Measurements from ENCODE around the gene THEM4. TPM values are rescaled to one million over a fixed set of nuclear protein-coding genes. Genes with fewer than 3 reads are reported as not detected.
A peak's percentile ranks its signal among the peaks of the same experiment; 100 is the strongest.

THEM4 gene
- total RNA-seq, 1 experiment from 2014 or later: 10.9 TPM

GRCh38 chr1:151839457-151840403 is 69.6 kb downstream of the THEM4 start, which contains the start of gene C2CD4D (continued):
- no peak for TF ChIP-seq TEAD4 (CRISPR knock-in tag; IDR thresholded peaks at IDR 0.05)
- no peak for TF ChIP-seq NR1H2 (CRISPR knock-in tag; IDR thresholded peaks at IDR 0.05)
- peak; percentile 80 for TF ChIP-seq MAX (CRISPR knock-in tag; IDR thresholded peaks at IDR 0.05)
- peak; percentile 84; the same call in 1 of the 2 replicates for TF ChIP-seq ZNF232 (CRISPR knock-in tag; IDR thresholded peaks at IDR 0.05)
- TF ChIP-seq ESRRA (CRISPR knock-in tag; IDR thresholded peaks at IDR 0.05; ENCODE audit: borderline replicate concordance): no peak
- 0 out of 2 replicates have a peak, but pooled peaks have one; percentile 22 for TF ChIP-seq NR2C2 (CRISPR knock-in tag; IDR thresholded peaks at IDR 0.05)
- peak; percentile 63; the same call in 1 of the 2 replicates for TF ChIP-seq E2F5 (CRISPR knock-in tag; IDR thresholded peaks at IDR 0.05)
- TF ChIP-seq HMGA2 (CRISPR knock-in tag; IDR thresholded peaks at IDR 0.05): no peak
- TF ChIP-seq GABPB1 (CRISPR knock-in tag; IDR thresholded peaks at IDR 0.05): no peak
- TF ChIP-seq CREB1 (CRISPR knock-in tag; IDR thresholded peaks at IDR 0.05): no peak
- TF ChIP-seq ZNF219 (CRISPR knock-in tag; IDR thresholded peaks at IDR 0.05; ENCODE audit: borderline replicate concordance): no peak
- TF ChIP-seq KAT7 (CRISPR knock-in tag; IDR thresholded peaks at IDR 0.05; ENCODE audit: borderline replicate concordance): no peak
- no peak for TF ChIP-seq GTF2I (CRISPR knock-in tag; conservative IDR thresholded peaks at IDR 0.05)
- no peak for TF ChIP-seq PRDM15 (CRISPR knock-in tag; IDR thresholded peaks at IDR 0.05)
- peak; percentile 33; the same call in 1 of the 2 replicates for TF ChIP-seq ETV6 (CRISPR knock-in tag; IDR thresholded peaks at IDR 0.05)
- no peak for TF ChIP-seq JUN (CRISPR knock-in tag; IDR thresholded peaks at IDR 0.05)
- no peak for TF ChIP-seq NFATC4 (CRISPR knock-in tag; IDR thresholded peaks at IDR 0.05)
- TF ChIP-seq ATF2 (CRISPR knock-in tag; IDR thresholded peaks at IDR 0.05; ENCODE audit: borderline replicate concordance, low read depth): no peak
- no peak for TF ChIP-seq ERG (CRISPR knock-in tag; IDR thresholded peaks at IDR 0.05)
- no peak for TF ChIP-seq CDX4 (CRISPR knock-in tag; IDR thresholded peaks at IDR 0.05; ENCODE audit: borderline replicate concordance)
- peak; percentile 95 for TF ChIP-seq AFF4 (CRISPR knock-in tag; IDR thresholded peaks at IDR 0.05; ENCODE audit: borderline replicate concordance)
- peak; percentile 45; the same call in 1 of the 2 replicates for TF ChIP-seq HMGXB4 (CRISPR knock-in tag; IDR thresholded peaks at IDR 0.05)

Data from WTC11 (cell line).